H1 (cell line): ENCODE measurements around the gene CAPN13. TPM values are rescaled to one million over a fixed set of nuclear protein-coding genes. Genes with fewer than 3 reads are reported as not detected.

ENCODE experiments used
- CTCF ChIA-PET: fragments of 300-600 bp; sonication (Branson Sonifier 250); formaldehyde crosslinking; loops from one replicate; lab custom pipeline; 2021; ENCODE audit not compliant: partially characterized antibody; lab: Charles Lee
- POLR2A ChIA-PET: fragments of 300-600 bp; sonication (Branson Sonifier 250); formaldehyde crosslinking; loops from one replicate; lab custom pipeline; 2021; ENCODE audit warnings: inconsistent platforms; ENCODE audit not compliant: partially characterized antibody; lab: Charles Lee
- DNase-seq, 2 experiments: peaks; one replicate each; pipeline versions ENCODE4 v3.0.0 to v3.0.0-alpha.2; 2010 to 2022; ENCODE audit warnings: low spot score in 2 of 2, low read depth in 1 of 2, mixed read lengths in 1 of 2
- FAIRE-seq: peaks from 2 replicates; lab custom pipeline; 2011; peaks lifted over from hg19 to GRCh38; lab: Jason Lieb, UNC
- H2AFZ ChIP-seq: 2 replicates; pipeline ENCODE4 v1.8.1; 2012; ENCODE audit warnings: low read length, inconsistent platforms
- H2AK5ac ChIP-seq: 2 replicates; pipeline ENCODE4 v1.6.1; 2013; ENCODE audit warnings: low read depth, low read length
- H2BK120ac ChIP-seq: replicated peaks from 2 replicates; pipeline ENCODE3; 2013; ENCODE audit warnings: low read depth, low read length, inconsistent platforms
- H2BK12ac ChIP-seq: 2 replicates; pipeline ENCODE4 v1.6.1; 2013; ENCODE audit warnings: low read depth, low read length
- H2BK15ac ChIP-seq: 2 replicates; pipeline ENCODE4 v1.6.1; 2013; ENCODE audit warnings: low read length
- H2BK20ac ChIP-seq: 2 replicates; pipeline ENCODE4 v1.6.1; 2013; ENCODE audit warnings: low read length
- H2BK5ac ChIP-seq: 2 replicates; pipeline ENCODE4 v1.6.1; 2013; ENCODE audit warnings: low read depth, low read length
- H3K14ac ChIP-seq: 2 replicates; pipeline ENCODE4 v1.6.1; 2013; ENCODE audit warnings: inconsistent platforms; ENCODE audit not compliant: insufficient read length
- H3K18ac ChIP-seq: 2 replicates; pipeline ENCODE4 v1.6.1; 2013; ENCODE audit warnings: low read length; ENCODE audit errors: extremely low read depth
- H3K23ac ChIP-seq: 2 replicates; pipeline ENCODE4 v1.6.1; 2013; ENCODE audit warnings: inconsistent platforms; ENCODE audit not compliant: insufficient read length
- H3K23me2 ChIP-seq: 2 replicates; pipeline ENCODE4 v1.6.1; 2013; ENCODE audit warnings: low read depth, low read length
- H3K27ac ChIP-seq: 2 replicates; pipeline ENCODE4 v1.6.1; 2011; ENCODE audit warnings: low read depth, low read length, inconsistent platforms
- H3K27me3 ChIP-seq, 4 experiments: replicated peaks in 1 of 4; 1 replicate in 1 of 4; 2 replicates in 3 of 4; pipeline versions ENCODE4 v1.6.1 to v1.8.1; 2011 to 2013; ENCODE audit warnings: low read length in 3 of 4, mild to moderate bottlenecking in 3 of 4, inconsistent platforms in 2 of 4, mixed read lengths in 2 of 4, moderate library complexity in 1 of 4; ENCODE audit not compliant: control insufficient read depth in 3 of 4, insufficient read depth in 3 of 4; ENCODE audit errors: extremely low read depth in 1 of 4
- H3K36me3 ChIP-seq, 4 experiments: 2 replicates each; pipeline versions ENCODE4 v1.6.1 to v1.8.1; 2011 to 2013; ENCODE audit warnings: mild to moderate bottlenecking in 4 of 4, low read length in 3 of 4, moderate library complexity in 2 of 4, control low read depth in 1 of 4, inconsistent platforms in 1 of 4; ENCODE audit not compliant: insufficient read depth in 4 of 4, control insufficient read depth in 2 of 4
- H3K4ac ChIP-seq: replicated peaks from 2 replicates; pipeline ENCODE3; 2013; ENCODE audit warnings: low read length, low read depth, mixed read lengths, inconsistent platforms; ENCODE audit not compliant: insufficient read length
- H3K4me1 ChIP-seq, 4 experiments: replicated peaks in 1 of 4; 1 replicate in 1 of 4; 2 replicates in 3 of 4; pipeline versions ENCODE4 v1.6.1 to v1.8.1; 2011 to 2013; ENCODE audit warnings: low read length in 3 of 4, inconsistent platforms in 2 of 4, mixed read lengths in 1 of 4; ENCODE audit not compliant: insufficient read depth in 4 of 4, control insufficient read depth in 3 of 4
- H3K4me2 ChIP-seq, 2 experiments: 2 replicates each; pipeline versions ENCODE4 v1.6.1 to v1.8.1; 2011 to 2013; ENCODE audit warnings: low read depth in 2 of 2, low read length in 2 of 2, control low read depth in 1 of 2, inconsistent platforms in 1 of 2, mild to moderate bottlenecking in 1 of 2; ENCODE audit not compliant: insufficient read depth in 1 of 2
- H3K4me3 ChIP-seq, 4 experiments: fragments of 200-600, 300-600 bp in 1 of 4; sonication (generic), shearing (Covaris generic), sonication (Bioruptor Twin) in 1 of 4; 2 replicates each; pipeline versions ENCODE4 v1.5.1 to v1.8.1; 2011 to 2016; ENCODE audit warnings: low read length in 4 of 4, low read depth in 3 of 4, control low read depth in 2 of 4, inconsistent platforms in 2 of 4, mild to moderate bottlenecking in 2 of 4, mixed read lengths in 1 of 4, moderate library complexity in 1 of 4; ENCODE audit not compliant: insufficient read depth in 2 of 4; ENCODE audit errors: extremely low read depth in 1 of 4
- H3K56ac ChIP-seq: replicated peaks from 2 replicates; pipeline ENCODE3; 2013; ENCODE audit warnings: low read depth, mild to moderate bottlenecking, mixed read lengths, low read length, inconsistent platforms; ENCODE audit not compliant: insufficient read length
- H3K79me1 ChIP-seq: 2 replicates; pipeline ENCODE4 v1.6.1; 2013; ENCODE audit warnings: low read depth, low read length, control low read depth
- H3K79me2 ChIP-seq, 2 experiments: 2 replicates each; pipeline versions ENCODE4 v1.6.1 to v1.8.1; 2012 to 2013; ENCODE audit warnings: low read length in 2 of 2, mild to moderate bottlenecking in 2 of 2, inconsistent platforms in 1 of 2; ENCODE audit not compliant: insufficient read depth in 2 of 2, control insufficient read depth in 1 of 2
- H3K9ac ChIP-seq, 4 experiments: replicated peaks in 1 of 4; 1 replicate in 1 of 4; 2 replicates in 3 of 4; pipeline versions ENCODE4 v1.6.1 to v1.8.1; 2011 to 2013; ENCODE audit warnings: low read depth in 3 of 4, low read length in 3 of 4, control low read depth in 2 of 4, mild to moderate bottlenecking in 2 of 4, moderate library complexity in 2 of 4, inconsistent platforms in 1 of 4; ENCODE audit errors: extremely low read depth in 1 of 4
- H3K9me3 ChIP-seq, 2 experiments: 2 replicates each; pipeline versions ENCODE4 v1.6.1 to v1.8.1; 2012 to 2013; ENCODE audit warnings: mild to moderate bottlenecking in 2 of 2, moderate library complexity in 2 of 2, control low read depth in 1 of 2, inconsistent platforms in 1 of 2, low read depth in 1 of 2, low read length in 1 of 2, mixed read lengths in 1 of 2; ENCODE audit not compliant: insufficient read depth in 2 of 2
- H4K20me1 ChIP-seq, 2 experiments: replicated peaks in 1 of 2; 2 replicates each; pipeline versions ENCODE3 to v1.8.1; 2011 to 2013; ENCODE audit warnings: inconsistent platforms in 2 of 2, low read length in 2 of 2, mild to moderate bottlenecking in 1 of 2; ENCODE audit not compliant: insufficient read depth in 2 of 2, control insufficient read depth in 1 of 2
- H4K5ac ChIP-seq: 2 replicates; pipeline ENCODE4 v1.6.1; 2013; ENCODE audit warnings: low read length, low read depth, mixed read lengths, inconsistent platforms; ENCODE audit not compliant: insufficient read length
- H4K8ac ChIP-seq: 2 replicates; pipeline ENCODE4 v1.8.0; 2013; ENCODE audit warnings: mild to moderate bottlenecking, moderate library complexity, low read length, inconsistent platforms; ENCODE audit not compliant: insufficient read depth; ENCODE audit errors: extremely low read depth
- H4K91ac ChIP-seq: replicated peaks from 2 replicates; pipeline ENCODE3; 2013; ENCODE audit warnings: low read length, mixed read lengths, inconsistent platforms; ENCODE audit not compliant: insufficient read length
- CBX5 ChIP-seq: fragments of 300-800, 300-1000 bp; sonication (generic); IDR thresholded peaks from 2 replicates; pipeline ENCODE4 v1.7.1; 2016; ENCODE audit warnings: antibody characterized with exemption, low read length, low read depth
- CHD2 ChIP-seq: IDR thresholded peaks from 2 replicates; pipeline ENCODE4 v1.6.1; 2012; ENCODE audit warnings: low read length, improper control_type of control experiment
- GABPA ChIP-seq: IDR thresholded peaks from 2 replicates; pipeline ENCODE4 v1.6.1; 2011; ENCODE audit warnings: mild to moderate bottlenecking, low read length, moderate library complexity, borderline replicate concordance; ENCODE audit not compliant: insufficient read depth
- GTF2F1 ChIP-seq: IDR thresholded peaks from 2 replicates; pipeline ENCODE4 v1.6.1; 2012; ENCODE audit warnings: low read depth, low read length, improper control_type of control experiment, borderline replicate concordance
- HDAC2 ChIP-seq, 2 experiments: fragments of 300-600 bp in 1 of 2; sonication (generic) in 1 of 2; IDR thresholded peaks; 2 replicates each; pipeline ENCODE4 v1.6.1; 2011 to 2012; ENCODE audit warnings: low read depth in 2 of 2, low read length in 2 of 2, mild to moderate bottlenecking in 2 of 2, moderate library complexity in 2 of 2, borderline replicate concordance in 1 of 2, inconsistent platforms in 1 of 2
- NRF1 ChIP-seq: IDR thresholded peaks from 2 replicates; pipeline ENCODE4 v1.6.1; 2011; ENCODE audit warnings: mild to moderate bottlenecking, low read depth, low read length, improper control_type of control experiment
- RXRA ChIP-seq: IDR thresholded peaks from 2 replicates; pipeline ENCODE4 v1.6.1; 2011; ENCODE audit warnings: low read depth, mild to moderate bottlenecking, low read length, moderate library complexity; ENCODE audit not compliant: insufficient read depth
- SAP30 ChIP-seq: fragments of 300-600 bp; sonication (generic); IDR thresholded peaks from 2 replicates; pipeline ENCODE4 v1.7.1; 2012; ENCODE audit warnings: low read length, moderate library complexity, mild to moderate bottlenecking, inconsistent platforms; ENCODE audit not compliant: insufficient read depth, insufficient replicate concordance
- TAF7 ChIP-seq: optimal IDR thresholded peaks from 2 replicates; pipeline ENCODE3; 2011; ENCODE audit warnings: low read depth, mild to moderate bottlenecking, inconsistent platforms, low read length, moderate library complexity, borderline replicate concordance
- TBP ChIP-seq: IDR thresholded peaks from 2 replicates; pipeline ENCODE4 v1.6.1; 2011; ENCODE audit warnings: low read depth, low read length, improper control_type of control experiment
- TEAD4 ChIP-seq: IDR thresholded peaks from 2 replicates; pipeline ENCODE4 v1.6.1; 2012; ENCODE audit warnings: low read depth, low read length, inconsistent platforms, mixed read lengths
- WGBS, 2 experiments: shearing (Covaris generic) in 1 of 2; methylation state at CpG; one replicate each; pipeline versions ENCODE4 v1.1.6 to v1.1.7; 2013 to 2015; ENCODE audit warnings: low lambda C conversion rate in 2 of 2, mixed read lengths in 2 of 2, inconsistent platforms in 1 of 2, low coverage in 1 of 2, missing lambda C conversion rate in 1 of 2; ENCODE audit not compliant: insufficient replicate concordance in 2 of 2, insufficient coverage in 1 of 2, insufficient read length in 1 of 2; ENCODE audit errors: extremely low coverage in 1 of 2, missing lambda C conversion rate in 1 of 2; 5-methylcytosine and 5-hydroxymethylcytosine counted together
- polyA plus RNA-seq, 7 experiments: library from polyadenylated mRNA; depleted of rRNA in 3 of 7; stranded (reverse) in 5 of 7; unstranded in 2 of 7; fragments of >200 nt in 5 of 7; fragments of 200-250 nt in 2 of 7; gene quantifications; 1 replicate in 5 of 7; 2 replicates in 1 of 7; 4 replicates in 1 of 7; pipeline versions ENCODE4 v1.2.1 to v1.2.3, GENCODE V29; 2011 to 2013; ENCODE audit warnings: missing spikeins in 2 of 7, mixed read lengths in 2 of 7
- total RNA-seq: library from RNA; stranded (reverse); fragmentation: NEBNext Ultra II Directional; extraction: Animal tissue kit (Norgen Biotek cat#: 25700); gene quantifications from 2 replicates; pipeline ENCODE4 v1.2.1, GENCODE V29; 2021
- TF ChIP-seq, protein P1 (sequence below): IDR thresholded peaks from 2 replicates; pipeline ENCODE4 v1.6.1; 2012; ENCODE audit warnings: inconsistent platforms
- TF ChIP-seq, protein P2 (sequence below): IDR thresholded peaks from 2 replicates; pipeline ENCODE4 v1.6.1; 2011; ENCODE audit warnings: low read length, improper control_type of control experiment

Gene CAPN13
- total and polyA plus RNA-seq, 2 of the 8 experiments (the other 6 are each of a cell fraction or from before 2014, with no cell fraction given): 2.4 TPM

DNA sequence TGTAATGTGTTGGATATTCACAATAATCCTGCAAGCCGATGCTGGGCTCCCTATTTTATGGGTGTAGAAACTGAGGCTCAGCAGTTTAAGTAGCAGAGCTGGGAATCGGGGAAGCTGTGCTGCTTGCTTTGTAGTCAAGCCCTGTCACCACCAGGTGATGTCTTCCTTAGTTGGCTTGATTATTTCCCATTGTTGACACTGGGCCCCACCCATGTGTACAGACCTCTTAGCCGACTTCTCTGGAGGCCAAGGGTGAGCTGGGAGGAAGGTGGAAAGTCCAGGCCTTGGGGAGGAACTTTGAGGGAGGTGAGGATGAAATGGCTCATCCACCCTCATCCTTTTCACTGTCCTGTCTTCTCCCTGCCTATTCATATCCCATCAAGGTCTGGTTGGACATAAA, 60.0 kb downstream of the CAPN13 start:
- Histone ChIP-seq H3K79me2 (no peaks in the 10 kb centered on the region), H3K9ac (no peak overlapping the region), H3K18ac (no peak overlapping the region), H3K79me1 (no peaks in the 10 kb centered on the region), H3K4ac (no peak overlapping the region), H3K9me3 (no peaks in the 10 kb centered on the region), H2AFZ (no peak overlapping the region), H4K91ac (no peak overlapping the region), H3K23ac (no peak overlapping the region), H2BK120ac (no peak overlapping the region), H3K56ac (no peak overlapping the region), H3K4me3 (no peak overlapping the region), H2BK15ac (no peak overlapping the region), H2BK20ac (no peak overlapping the region), H3K4me1 (no peaks in the 10 kb centered on the region), H2BK12ac (no peak overlapping the region), H3K14ac (no peak overlapping the region), H4K20me1 (no peaks in the 10 kb centered on the region), H3K27ac (no peak overlapping the region), H3K36me3 (no peaks in the 10 kb centered on the region), H4K5ac (no peak overlapping the region), H3K4me2 (no peak overlapping the region), H3K23me2 (no peaks in the 10 kb centered on the region), H2BK5ac (no peak overlapping the region), H2AK5ac (no peak overlapping the region), H3K27me3 (no peaks in the 10 kb centered on the region), H4K8ac (no peak overlapping the region)
- FAIRE-seq (no peak), DNase-seq (no peak)
- 87% methylated on average over 3 of the region's 3 CpGs; no CpG with 5 or more reads in 1 of the 2 experiments for WGBS, 2 experiments
- POLR2A ChIA-PET: no interaction called here
- CTCF ChIA-PET: interaction anchor here (0.6 to 2.6 kb wide), 5 partner anchors 33 to 586 kb away, joined by 3 to 12 read pairs (median 3); no protein-coding TSS in a partner anchor
- TF ChIP-seq TAF7 (no peak), RXRA (no peak), NRF1 (no peak), TBP (no peak), GABPA (no peak), SAP30 (no peak), TEAD4 (no peak), HDAC2 (IDR thresholded peaks at IDR 0.05; ENCODE audit: borderline replicate concordance in 1 of 2, low read depth in 2 of 2, low read length in 2 of 2) (no peak), CBX5 (no peak), GTF2F1 (no peak), CHD2 (no peak)
- TF ChIP-seq, protein P1, sequence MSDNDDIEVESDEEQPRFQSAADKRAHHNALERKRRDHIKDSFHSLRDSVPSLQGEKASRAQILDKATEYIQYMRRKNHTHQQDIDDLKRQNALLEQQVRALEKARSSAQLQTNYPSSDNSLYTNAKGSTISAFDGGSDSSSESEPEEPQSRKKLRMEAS: no peak
- TF ChIP-seq, protein P2, sequence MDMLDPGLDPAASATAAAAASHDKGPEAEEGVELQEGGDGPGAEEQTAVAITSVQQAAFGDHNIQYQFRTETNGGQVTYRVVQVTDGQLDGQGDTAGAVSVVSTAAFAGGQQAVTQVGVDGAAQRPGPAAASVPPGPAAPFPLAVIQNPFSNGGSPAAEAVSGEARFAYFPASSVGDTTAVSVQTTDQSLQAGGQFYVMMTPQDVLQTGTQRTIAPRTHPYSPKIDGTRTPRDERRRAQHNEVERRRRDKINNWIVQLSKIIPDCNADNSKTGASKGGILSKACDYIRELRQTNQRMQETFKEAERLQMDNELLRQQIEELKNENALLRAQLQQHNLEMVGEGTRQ: no peak
